HG02610 (cell line): Measurements from ENCODE around the gene SRCAP.

Experiments
- ATAC-seq: cut with Tn5 transposase; IDR thresholded peaks from one replicate; pipeline ENCODE4 v1.9.1; 2021; ENCODE audit warnings: mild to moderate bottlenecking, moderate library complexity; ENCODE audit not compliant: unreplicated experiment

The SRCAP gene

DNA sequence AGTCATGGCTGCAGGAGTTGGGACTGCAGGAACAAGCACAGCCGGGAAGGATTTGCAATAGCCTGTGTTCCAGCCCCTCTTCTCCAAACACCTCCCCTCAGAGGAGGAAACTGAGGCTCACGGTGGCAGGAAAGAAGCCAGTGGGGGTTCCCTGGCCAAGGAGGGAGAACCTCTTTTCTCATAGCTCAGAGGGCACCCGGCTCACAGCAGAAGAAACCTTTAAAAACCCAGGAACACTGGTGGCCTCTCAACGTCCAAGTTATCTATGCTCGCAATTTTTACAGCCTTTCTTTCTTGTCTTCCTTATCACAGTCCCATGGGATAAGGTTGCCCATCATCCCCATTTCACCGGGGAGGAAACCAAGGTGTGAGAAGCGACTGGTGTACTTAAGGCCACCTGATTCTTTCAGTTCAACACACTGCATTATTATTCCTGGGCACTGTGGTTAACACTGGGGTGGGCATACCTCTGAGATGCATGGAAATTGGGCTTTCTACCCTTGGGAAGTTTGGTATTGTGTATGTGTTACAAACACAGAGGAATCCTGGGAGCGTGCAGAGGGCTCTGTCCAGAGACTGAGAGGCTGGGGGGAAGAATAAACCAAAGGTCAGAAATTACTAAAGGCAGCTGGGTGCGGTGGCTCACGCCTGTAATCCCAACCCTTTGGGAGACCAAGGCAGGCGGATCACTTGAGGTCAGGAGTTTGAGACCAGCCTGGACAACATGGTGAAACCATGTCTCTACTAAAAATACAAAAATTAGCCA, 88.8 kb downstream of the SRCAP start:
- no peak for ATAC-seq
